ENCODE data around the gene SLC26A8. TPM values are rescaled to one million over a fixed set of nuclear protein-coding genes. Genes with fewer than 3 reads are reported as not detected.
A peak's percentile ranks its signal among the peaks of the same experiment; 100 is the strongest.

The SLC26A8 gene
- total and polyA plus RNA-seq, 3 experiments from 2014 or later = not detected

GRCh38 chr6:36068012-36068392 is 43.6 kb upstream of the SLC26A8 start:
- peaks cover 0 to 24% (median 15%) of the 10 kb centered on the region in 3 donors for H3K36me3 Mint-ChIP-seq
- H3K27ac Mint-ChIP-seq = peak overlapping the region; percentile 7 to 68 (median 60)
- Histone ChIP-seq H3K27ac (ENCODE audit: low read depth, low read length) (no peak overlapping the region), H3K36me3 (ENCODE audit: insufficient read depth, low read length) (no peaks in the 10 kb centered on the region), H3K4me3 (ENCODE audit: low read length) (no peak overlapping the region), H3K9me3 (ENCODE audit: low read length) (no peaks in the 10 kb centered on the region), H3K27me3 (ENCODE audit: insufficient read depth, low read length, poor library complexity, severe bottlenecking) (no peaks in the 10 kb centered on the region), H3K4me1 (ENCODE audit: insufficient read depth, low read length) (peaks cover 27% of the 10 kb centered on the region)
- no peak overlapping the region for H3K4me3 Mint-ChIP-seq
- H3K4me1 Mint-ChIP-seq = peaks cover 64 to 91% (median 87%) of the 10 kb centered on the region in 3 donors
- ChIA-PET POLR2A (no interaction called here), CTCF (interaction anchor here (1.1 kb wide), 1 partner anchor 28 kb away, joined by 3 read pairs; no protein-coding TSS in a partner anchor)
- no peaks in the 10 kb centered on the region for H3K9me3 Mint-ChIP-seq
- H3K27me3 Mint-ChIP-seq = no peaks in the 10 kb centered on the region
- no peak for DNase-seq

GRCh38 chr6:36067374-36068011 is 43.1 kb upstream of the SLC26A8 start:
- Mint-ChIP-seq H3K4me3 (no peak overlapping the region), H3K4me1 (peaks cover 64 to 89% (median 87%) of the 10 kb centered on the region in 3 donors), H3K27me3 (no peaks in the 10 kb centered on the region), H3K27ac (peak overlapping the region; percentile 1 to 77 (median 64)), H3K36me3 (peaks cover 0 to 22% (median 15%) of the 10 kb centered on the region in 3 donors), H3K9me3 (no peaks in the 10 kb centered on the region)
- Histone ChIP-seq H3K9me3 (ENCODE audit: low read length) (no peaks in the 10 kb centered on the region), H3K36me3 (ENCODE audit: insufficient read depth, low read length) (no peaks in the 10 kb centered on the region), H3K27me3 (ENCODE audit: insufficient read depth, low read length, poor library complexity, severe bottlenecking) (no peaks in the 10 kb centered on the region), H3K4me3 (ENCODE audit: low read length) (no peak overlapping the region), H3K4me1 (ENCODE audit: insufficient read depth, low read length) (peaks cover 27% of the 10 kb centered on the region), H3K27ac (ENCODE audit: low read depth, low read length) (no peak overlapping the region)
- no peak for DNase-seq
- POLR2A ChIA-PET = no interaction called here
- CTCF ChIA-PET = interaction anchor here (1.1 kb wide), 1 partner anchor 28 kb away, joined by 3 read pairs; no protein-coding TSS in a partner anchor

GRCh38 chr6:36066817-36067216 is 42.4 kb upstream of the SLC26A8 start:
- peaks cover 63 to 85% (median 83%) of the 10 kb centered on the region in 3 donors for H3K4me1 Mint-ChIP-seq
- H3K4me3 ChIP-seq (ENCODE audit: low read length) = no peak overlapping the region
- no peaks in the 10 kb centered on the region for H3K36me3 ChIP-seq (ENCODE audit: insufficient read depth, low read length)
- no peaks in the 10 kb centered on the region for H3K9me3 ChIP-seq (ENCODE audit: low read length)
- no peak overlapping the region for H3K27ac ChIP-seq (ENCODE audit: low read depth, low read length)
- H3K36me3 Mint-ChIP-seq = peaks cover 0 to 22% (median 15%) of the 10 kb centered on the region in 3 donors
- ChIA-PET CTCF (interaction anchor here (1.1 kb wide), 1 partner anchor 29 kb away, joined by 3 read pairs; no protein-coding TSS in a partner anchor), POLR2A (no interaction called here)
- peak overlapping the region in 6 of 8 donors; percentile 17 to 87 (median 39) for H3K27ac Mint-ChIP-seq
- no peaks in the 10 kb centered on the region for H3K9me3 Mint-ChIP-seq
- no peaks in the 10 kb centered on the region for H3K27me3 Mint-ChIP-seq
- H3K4me1 ChIP-seq (ENCODE audit: insufficient read depth, low read length) = peaks cover 27% of the 10 kb centered on the region
- H3K27me3 ChIP-seq (ENCODE audit: insufficient read depth, low read length, poor library complexity, severe bottlenecking) = no peaks in the 10 kb centered on the region
- no peak overlapping the region for H3K4me3 Mint-ChIP-seq
- DNase-seq = no peak

- Mint-ChIP-seq H3K4me3 (no peak overlapping the region), H3K36me3 (peaks cover 3 to 31% (median 21%) of the 10 kb centered on the region in 3 donors), H3K27ac (peak overlapping the region in 5 of 8 donors; percentile 3 to 70 (median 18)), H3K27me3 (no peaks in the 10 kb centered on the region), H3K9me3 (no peaks in the 10 kb centered on the region), H3K4me1 (peaks cover 62 to 86% (median 81%) of the 10 kb centered on the region in 3 donors)
- DNase-seq = no peak
- CTCF ChIA-PET = interaction anchor here (0.9 kb wide), 1 partner anchor 39 kb away, joined by 3 read pairs; the partner anchor contains the start of gene MAPK14
- Histone ChIP-seq H3K9me3 (ENCODE audit: low read length) (no peaks in the 10 kb centered on the region), H3K36me3 (ENCODE audit: insufficient read depth, low read length) (no peaks in the 10 kb centered on the region), H3K4me3 (ENCODE audit: low read length) (no peak overlapping the region), H3K27ac (ENCODE audit: low read depth, low read length) (no peak overlapping the region), H3K27me3 (ENCODE audit: insufficient read depth, low read length, poor library complexity, severe bottlenecking) (no peaks in the 10 kb centered on the region), H3K4me1 (ENCODE audit: insufficient read depth, low read length) (peaks cover 27% of the 10 kb centered on the region)
- POLR2A ChIA-PET = no interaction called here
Measured at GRCh38 chr6:36065916-36066315, 41.5 kb upstream of the SLC26A8 start.

GRCh38 chr6:36064770-36065396 is 40.4 kb upstream of the SLC26A8 start:
- ChIA-PET CTCF (interaction anchor here (0.9 kb wide), 1 partner anchor 38 kb away, joined by 3 read pairs; the partner anchor contains the start of gene MAPK14), POLR2A (no interaction called here)

GRCh38 chr6:36063318-36064060 is 39.0 kb upstream of the SLC26A8 start:
- H3K27me3 Mint-ChIP-seq = no peaks in the 10 kb centered on the region
- H3K4me1 Mint-ChIP-seq = peaks cover 58 to 80% (median 73%) of the 10 kb centered on the region in 3 donors
- peak overlapping the region in 2 of 8 donors; percentile 31 to 38 for H3K27ac Mint-ChIP-seq
- ChIA-PET CTCF (no interaction called here), POLR2A (interaction anchor here (0.6 kb wide), 1 partner anchor 38 kb away, joined by 3 read pairs; no protein-coding TSS in a partner anchor)
- Histone ChIP-seq H3K27me3 (ENCODE audit: insufficient read depth, low read length, poor library complexity, severe bottlenecking) (no peaks in the 10 kb centered on the region), H3K4me1 (ENCODE audit: insufficient read depth, low read length) (peaks cover 24% of the 10 kb centered on the region), H3K4me3 (ENCODE audit: low read length) (no peak overlapping the region), H3K36me3 (ENCODE audit: insufficient read depth, low read length) (peaks cover 8% of the 10 kb centered on the region), H3K27ac (ENCODE audit: low read depth, low read length) (no peak overlapping the region), H3K9me3 (ENCODE audit: low read length) (no peaks in the 10 kb centered on the region)
- no peak overlapping the region for H3K4me3 Mint-ChIP-seq
- peaks cover 8 to 50% (median 33%) of the 10 kb centered on the region in 3 donors for H3K36me3 Mint-ChIP-seq
- no peak for DNase-seq
- no peaks in the 10 kb centered on the region for H3K9me3 Mint-ChIP-seq

More at GRCh38 chr6:36064770-36065396, 40.4 kb upstream of the SLC26A8 start:
- Histone ChIP-seq H3K27me3 (ENCODE audit: insufficient read depth, low read length, poor library complexity, severe bottlenecking) (no peaks in the 10 kb centered on the region), H3K36me3 (ENCODE audit: insufficient read depth, low read length) (peaks cover 1% of the 10 kb centered on the region), H3K9me3 (ENCODE audit: low read length) (no peaks in the 10 kb centered on the region), H3K4me1 (ENCODE audit: insufficient read depth, low read length) (peaks cover 27% of the 10 kb centered on the region), H3K4me3 (ENCODE audit: low read length) (no peak overlapping the region), H3K27ac (ENCODE audit: low read depth, low read length) (no peak overlapping the region)
- DNase-seq = no peak
- H3K9me3 Mint-ChIP-seq = no peaks in the 10 kb centered on the region
- H3K27ac Mint-ChIP-seq = peak overlapping the region in 7 of 8 donors; percentile 1 to 88 (median 74)
- peak overlapping the region in 2 of 7 donors; percentile 1 to 42 for H3K4me3 Mint-ChIP-seq
- no peaks in the 10 kb centered on the region for H3K27me3 Mint-ChIP-seq
- H3K4me1 Mint-ChIP-seq = peaks cover 61 to 89% (median 84%) of the 10 kb centered on the region in 3 donors
- peaks cover 3 to 41% (median 30%) of the 10 kb centered on the region in 3 donors for H3K36me3 Mint-ChIP-seq

GRCh38 chr6:36062247-36062646 is 37.8 kb upstream of the SLC26A8 start:
- peaks cover 8% of the 10 kb centered on the region for H3K36me3 ChIP-seq (ENCODE audit: insufficient read depth, low read length)
- H3K27me3 Mint-ChIP-seq = no peaks in the 10 kb centered on the region
- H3K27ac ChIP-seq (ENCODE audit: low read depth, low read length) = no peak overlapping the region
- ChIA-PET POLR2A (no interaction called here), CTCF (interaction anchor here (0.8 kb wide), 1 partner anchor 12 kb away, joined by 4 read pairs; no protein-coding TSS in a partner anchor)
- H3K4me1 Mint-ChIP-seq = peaks cover 49 to 72% (median 60%) of the 10 kb centered on the region in 3 donors
- peaks cover 20% of the 10 kb centered on the region for H3K4me1 ChIP-seq (ENCODE audit: insufficient read depth, low read length)
- no peak overlapping the region for H3K4me3 ChIP-seq (ENCODE audit: low read length)
- H3K36me3 Mint-ChIP-seq = peaks cover 8 to 56% (median 29%) of the 10 kb centered on the region in 3 donors
- DNase-seq = no peak
- no peaks in the 10 kb centered on the region for H3K27me3 ChIP-seq (ENCODE audit: insufficient read depth, low read length, poor library complexity, severe bottlenecking)
- H3K9me3 ChIP-seq (ENCODE audit: low read length) = no peaks in the 10 kb centered on the region
- no peaks in the 10 kb centered on the region for H3K9me3 Mint-ChIP-seq
- no peak overlapping the region for H3K4me3 Mint-ChIP-seq
- no peak overlapping the region for H3K27ac Mint-ChIP-seq

Measured in CD8-positive, alpha-beta memory T cell (primary cell).